HepG2 (cell line): Measurements from ENCODE around the gene MCRIP2. TPM values are rescaled to one million over a fixed set of nuclear protein-coding genes. Genes with fewer than 3 reads are reported as not detected.

Experiments
- ATRX ChIP-seq: sonication (generic); formaldehyde crosslinking; IDR thresholded peaks from 2 replicates; pipeline ENCODE4 v1.4.0; 2020; ENCODE audit warnings: missing genetic modification reagents, borderline replicate concordance
- CEBPB ChIP-seq: IDR thresholded peaks from 2 replicates; pipeline ENCODE4 v1.6.1; 2011; ENCODE audit warnings: low read depth, low read length, improper control_type of control experiment, borderline replicate concordance
- CHCHD3 ChIP-seq: sonication (generic); formaldehyde crosslinking; IDR thresholded peaks from 2 replicates; pipeline ENCODE4 v1.8.0; 2022; ENCODE audit warnings: mild to moderate bottlenecking, missing genetic modification reagents, moderate library complexity
- DNMT3B ChIP-seq: conservative IDR thresholded peaks from 2 replicates; pipeline ENCODE4 v1.6.1; 2016; ENCODE audit warnings: missing biosample characterization, control low read depth
- FOXA1 ChIP-seq, 2 experiments: fragments of 450-650 bp in 1 of 2; sonication (generic) in 1 of 2; formaldehyde crosslinking in 1 of 2; IDR thresholded peaks; 2 replicates each; pipeline versions ENCODE4 v1.4.0 to v1.6.1; 2016 to 2020; ENCODE audit warnings: missing genetic modification reagents in 1 of 2
- GTF3A ChIP-seq: sonication (generic); formaldehyde crosslinking; conservative IDR thresholded peaks from 2 replicates; pipeline ENCODE4 v1.4.0; 2020; ENCODE audit warnings: mild to moderate bottlenecking, missing genetic modification reagents
- MED1 ChIP-seq: sonication (generic); formaldehyde crosslinking; IDR thresholded peaks from 2 replicates; pipeline ENCODE4 v1.4.0; 2020; ENCODE audit warnings: missing genetic modification reagents
- NR2F6 ChIP-seq, 2 experiments: IDR thresholded peaks; 2 replicates each; pipeline ENCODE4 v1.6.1; 2016; ENCODE audit warnings: antibody characterized with exemption in 1 of 2, mild to moderate bottlenecking in 1 of 2
- PRMT3 ChIP-seq: sonication (generic); formaldehyde crosslinking; IDR thresholded peaks from 2 replicates; pipeline ENCODE4 v1.8.1; 2022; ENCODE audit warnings: low read depth, mild to moderate bottlenecking, moderate library complexity, missing genetic modification reagents, borderline replicate concordance
- RBM22 ChIP-seq: fragments of 200-400 bp; formaldehyde crosslinking; optimal IDR thresholded peaks from 2 replicates; pipeline ENCODE3; 2017; ENCODE audit warnings: mild to moderate bottlenecking, low read length, moderate library complexity
- ZNF124 ChIP-seq: sonication (generic); formaldehyde crosslinking; IDR thresholded peaks from 2 replicates; pipeline ENCODE4 v1.4.0; 2020; ENCODE audit warnings: missing genetic modification reagents
- ZNF34 ChIP-seq: sonication (generic); formaldehyde crosslinking; IDR thresholded peaks from 2 replicates; pipeline ENCODE4 v1.4.0; 2020; ENCODE audit warnings: mild to moderate bottlenecking, missing genetic modification reagents, borderline replicate concordance
- ZNF432 ChIP-seq: sonication (generic); formaldehyde crosslinking; IDR thresholded peaks from 2 replicates; pipeline ENCODE4 v1.5.0; 2020; ENCODE audit warnings: missing genetic modification reagents, mild to moderate bottlenecking, borderline replicate concordance
- ZNF552 ChIP-seq: sonication (generic); formaldehyde crosslinking; IDR thresholded peaks from 2 replicates; pipeline ENCODE4 v1.9.0; 2022; ENCODE audit warnings: missing genetic modification reagents, mild to moderate bottlenecking, borderline replicate concordance
- ZNF660 ChIP-seq: sonication (generic); formaldehyde crosslinking; IDR thresholded peaks from 2 replicates; pipeline ENCODE4 v1.5.1; 2020; ENCODE audit warnings: mild to moderate bottlenecking, low read depth, missing genetic modification reagents, borderline replicate concordance
- ZNF670 ChIP-seq: sonication (generic); formaldehyde crosslinking; IDR thresholded peaks from 2 replicates; pipeline ENCODE4 v1.8.0; 2022; ENCODE audit warnings: mild to moderate bottlenecking, missing genetic modification reagents, borderline replicate concordance
- ZNF883 ChIP-seq: sonication (generic); formaldehyde crosslinking; IDR thresholded peaks from 2 replicates; pipeline ENCODE4 v1.5.1; 2020; ENCODE audit warnings: mild to moderate bottlenecking, missing genetic modification reagents; ENCODE audit errors: not compliant biosample characterization
- polyA plus RNA-seq, 8 experiments: library from polyadenylated mRNA; depleted of rRNA in 3 of 8; stranded (reverse) in 7 of 8; unstranded in 1 of 8; fragments of >200 nt; fragmentation: Illumina TruSeq in 4 of 8; extraction: Trizol in 4 of 8; gene quantifications; 2 replicates each; pipeline versions ENCODE4 v1.2.1 to v1.2.3, GENCODE V29; 2011 to 2016; ENCODE audit warnings: low read depth in 4 of 8, missing spikeins in 1 of 8, mixed read lengths in 1 of 8; ENCODE audit not compliant: insufficient read depth in 1 of 8
- total RNA-seq, 5 experiments: library from RNA; depleted of rRNA; stranded (reverse); fragments of >200 nt; fragmentation: Illumina TruSeq; extraction: Trizol; gene quantifications; 2 replicates each; pipeline ENCODE4 v1.2.3, GENCODE V29; 2016; ENCODE audit warnings: low read depth in 1 of 5
- TF ChIP-seq, protein P1 (sequence below): sonication (generic); formaldehyde crosslinking; IDR thresholded peaks from 2 replicates; pipeline ENCODE4 v1.4.0; 2020; ENCODE audit warnings: missing genetic modification reagents
- TF ChIP-seq, protein P2 (sequence below): sonication (generic); formaldehyde crosslinking; IDR thresholded peaks from 2 replicates; pipeline ENCODE4 v1.8.1; 2023; ENCODE audit warnings: mild to moderate bottlenecking, moderate library complexity, missing genetic modification reagents
- TF ChIP-seq, protein P3 (sequence below): IDR thresholded peaks from 2 replicates; pipeline ENCODE4 v1.6.1; 2018; ENCODE audit warnings: missing genetic modification reagents
- TF ChIP-seq, protein P4 (sequence below): sonication (generic); formaldehyde crosslinking; conservative IDR thresholded peaks from 2 replicates; pipeline ENCODE4 v1.5.0; 2020; ENCODE audit warnings: missing genetic modification reagents
- TF ChIP-seq, protein P5 (sequence below): sonication (generic); formaldehyde crosslinking; IDR thresholded peaks from 2 replicates; pipeline ENCODE4 v1.5.0; 2020; ENCODE audit warnings: missing genetic modification reagents, mild to moderate bottlenecking, borderline replicate concordance

Gene MCRIP2
- total and polyA plus RNA-seq, 2 of the 13 experiments (the other 11 are each of a cell fraction or from before 2014, with no cell fraction given), result 39.6 to 76.7 TPM

DNA sequence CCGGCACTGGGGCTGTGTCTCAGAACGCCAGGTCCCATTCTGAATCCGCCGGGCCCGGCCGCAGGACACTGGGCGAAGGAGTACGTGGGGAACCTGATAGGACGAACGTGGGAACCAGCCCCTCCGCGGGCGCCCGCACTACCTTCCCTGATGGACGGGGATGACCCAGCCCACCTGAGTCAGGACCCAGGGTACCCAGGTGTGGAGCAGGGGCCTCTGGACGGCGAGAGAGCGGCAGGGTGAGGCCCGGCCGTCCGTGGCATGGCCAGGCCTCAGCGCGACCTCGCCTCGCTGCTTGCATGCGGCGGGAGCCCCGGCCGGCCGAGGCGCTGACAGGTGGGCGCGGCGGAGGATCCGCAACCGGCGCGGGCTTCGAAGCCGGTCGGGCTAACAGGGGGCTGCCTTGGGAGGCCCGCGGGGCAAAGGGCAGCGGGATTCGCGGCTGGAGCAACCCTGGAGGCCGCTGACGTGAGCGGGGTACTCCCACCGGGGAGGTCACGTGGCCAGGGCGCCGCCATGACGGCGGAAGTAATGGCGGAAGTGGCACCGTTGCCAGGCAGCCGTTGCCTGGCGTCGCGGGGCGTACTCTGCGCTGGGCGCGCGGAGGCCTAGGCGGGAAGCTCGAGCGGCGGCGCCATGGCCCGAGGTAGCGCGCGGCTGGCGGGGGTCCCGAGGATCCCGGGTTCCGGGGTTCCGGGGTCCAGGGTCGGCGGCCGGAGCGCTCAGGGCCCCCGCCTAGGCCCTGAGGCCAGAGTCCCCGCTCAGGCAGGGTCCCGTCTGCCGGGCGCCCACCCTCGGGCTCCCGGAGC lies 7.4 kb downstream of the MCRIP2 start, which contains the start of gene WDR90 (continued):
- TF ChIP-seq FOXA1 (IDR thresholded peaks at IDR 0.05) (no peak), FOXA1 (CRISPR knock-in tag; IDR thresholded peaks at IDR 0.05) (peak; percentile 34; the same call in 1 of the 2 replicates), CHCHD3 (CRISPR knock-in tag) (peak; percentile 96), CEBPB (peak; percentile 41; the same call in 1 of the 2 replicates), ZNF660 (no peak), MED1 (CRISPR knock-in tag) (peak; percentile 85), RBM22 (peak; percentile 93), ATRX (CRISPR knock-in tag) (no peak), PRMT3 (no peak; the same call in 1 of the 2 replicates), ZNF552 (CRISPR knock-in tag) (peak; percentile 91; the same call in 1 of the 2 replicates), DNMT3B (CRISPR knock-in tag) (no peak), ZNF34 (no peak), NR2F6 (IDR thresholded peaks at IDR 0.05) (peak; percentile 45), NR2F6 (CRISPR knock-in tag; IDR thresholded peaks at IDR 0.05) (peak; percentile 85), ZNF432 (no peak), GTF3A (0 out of 2 replicates have a peak, but pooled peaks have one; percentile 86), ZNF124 (CRISPR knock-in tag) (no peak; the same call in 1 of the 2 replicates), ZNF883 (peak; percentile 53), ZNF670 (CRISPR knock-in tag) (peak; percentile 45; the same call in 1 of the 2 replicates)
- TF ChIP-seq, protein P1, sequence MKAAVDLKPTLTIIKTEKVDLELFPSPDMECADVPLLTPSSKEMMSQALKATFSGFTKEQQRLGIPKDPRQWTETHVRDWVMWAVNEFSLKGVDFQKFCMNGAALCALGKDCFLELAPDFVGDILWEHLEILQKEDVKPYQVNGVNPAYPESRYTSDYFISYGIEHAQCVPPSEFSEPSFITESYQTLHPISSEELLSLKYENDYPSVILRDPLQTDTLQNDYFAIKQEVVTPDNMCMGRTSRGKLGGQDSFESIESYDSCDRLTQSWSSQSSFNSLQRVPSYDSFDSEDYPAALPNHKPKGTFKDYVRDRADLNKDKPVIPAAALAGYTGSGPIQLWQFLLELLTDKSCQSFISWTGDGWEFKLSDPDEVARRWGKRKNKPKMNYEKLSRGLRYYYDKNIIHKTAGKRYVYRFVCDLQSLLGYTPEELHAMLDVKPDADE, result no peak
- TF ChIP-seq, protein P2, sequence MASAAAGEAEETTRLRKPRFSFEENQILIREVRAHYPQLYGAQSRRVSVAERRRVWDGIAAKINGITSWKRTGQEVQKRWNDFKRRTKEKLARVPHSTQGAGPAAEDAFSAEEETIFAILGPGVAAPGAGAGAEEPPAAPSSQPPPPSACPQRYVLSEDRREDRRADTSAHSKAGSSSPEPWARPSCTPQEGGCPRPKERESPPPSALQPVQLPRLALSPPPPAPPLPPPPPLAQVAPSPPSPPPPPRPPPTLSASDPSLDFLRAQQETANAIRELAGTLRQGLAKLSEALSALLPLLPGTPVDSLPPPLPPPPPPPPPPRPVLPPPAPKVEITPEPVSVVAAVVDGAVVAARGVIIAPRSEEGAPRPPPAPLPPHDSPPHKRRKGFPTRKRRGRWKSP (CRISPR knock-in tag), result peak; percentile 91
- TF ChIP-seq, protein P3, sequence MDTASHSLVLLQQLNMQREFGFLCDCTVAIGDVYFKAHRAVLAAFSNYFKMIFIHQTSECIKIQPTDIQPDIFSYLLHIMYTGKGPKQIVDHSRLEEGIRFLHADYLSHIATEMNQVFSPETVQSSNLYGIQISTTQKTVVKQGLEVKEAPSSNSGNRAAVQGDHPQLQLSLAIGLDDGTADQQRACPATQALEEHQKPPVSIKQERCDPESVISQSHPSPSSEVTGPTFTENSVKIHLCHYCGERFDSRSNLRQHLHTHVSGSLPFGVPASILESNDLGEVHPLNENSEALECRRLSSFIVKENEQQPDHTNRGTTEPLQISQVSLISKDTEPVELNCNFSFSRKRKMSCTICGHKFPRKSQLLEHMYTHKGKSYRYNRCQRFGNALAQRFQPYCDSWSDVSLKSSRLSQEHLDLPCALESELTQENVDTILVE (CRISPR knock-in tag), result peak; percentile 80
- TF ChIP-seq, protein P4, sequence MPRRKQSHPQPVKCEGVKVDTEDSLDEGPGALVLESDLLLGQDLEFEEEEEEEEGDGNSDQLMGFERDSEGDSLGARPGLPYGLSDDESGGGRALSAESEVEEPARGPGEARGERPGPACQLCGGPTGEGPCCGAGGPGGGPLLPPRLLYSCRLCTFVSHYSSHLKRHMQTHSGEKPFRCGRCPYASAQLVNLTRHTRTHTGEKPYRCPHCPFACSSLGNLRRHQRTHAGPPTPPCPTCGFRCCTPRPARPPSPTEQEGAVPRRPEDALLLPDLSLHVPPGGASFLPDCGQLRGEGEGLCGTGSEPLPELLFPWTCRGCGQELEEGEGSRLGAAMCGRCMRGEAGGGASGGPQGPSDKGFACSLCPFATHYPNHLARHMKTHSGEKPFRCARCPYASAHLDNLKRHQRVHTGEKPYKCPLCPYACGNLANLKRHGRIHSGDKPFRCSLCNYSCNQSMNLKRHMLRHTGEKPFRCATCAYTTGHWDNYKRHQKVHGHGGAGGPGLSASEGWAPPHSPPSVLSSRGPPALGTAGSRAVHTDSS (CRISPR knock-in tag), result no peak
- TF ChIP-seq, protein P5, sequence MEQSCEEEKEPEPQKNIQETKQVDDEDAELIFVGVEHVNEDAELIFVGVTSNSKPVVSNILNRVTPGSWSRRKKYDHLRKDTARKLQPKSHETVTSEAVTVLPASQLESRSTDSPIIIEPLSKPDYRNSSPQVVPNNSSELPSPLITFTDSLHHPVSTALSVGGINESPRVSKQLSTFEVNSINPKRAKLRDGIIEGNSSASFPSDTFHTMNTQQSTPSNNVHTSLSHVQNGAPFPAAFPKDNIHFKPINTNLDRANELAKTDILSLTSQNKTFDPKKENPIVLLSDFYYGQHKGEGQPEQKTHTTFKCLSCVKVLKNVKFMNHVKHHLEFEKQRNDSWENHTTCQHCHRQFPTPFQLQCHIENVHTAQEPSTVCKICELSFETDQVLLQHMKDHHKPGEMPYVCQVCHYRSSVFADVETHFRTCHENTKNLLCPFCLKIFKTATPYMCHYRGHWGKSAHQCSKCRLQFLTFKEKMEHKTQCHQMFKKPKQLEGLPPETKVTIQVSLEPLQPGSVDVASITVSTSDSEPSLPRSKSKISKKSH (CRISPR knock-in tag), result peak; percentile 80
